Measurements from ENCODE around the gene SAYSD1.
"Not testable (repeated sequence)": the region's sequence is repeated elsewhere in the genome, so short reads cannot be mapped to it uniquely, and the experiment has no call there.

The SAYSD1 gene

GRCh38 chr6:39134761-39135160 is 19.8 kb upstream of the SAYSD1 start:
- 28% methylated on average over 3 of the region's 3 CpGs for WGBS
- H3K4me3 ChIP-seq (ENCODE audit: insufficient read depth in 1 of 2, low read depth in 1 of 2, low read length in 2 of 2); H2BK12ac ChIP-seq (ENCODE audit: low read length in 2 of 2); H3K4me2 ChIP-seq (ENCODE audit: low read length, poor library complexity, severe bottlenecking); H3K4ac ChIP-seq (ENCODE audit: low read depth in 1 of 2, low read length in 2 of 2); H3K9ac ChIP-seq (ENCODE audit: low read length); H2BK5ac ChIP-seq (ENCODE audit: low read depth, low read length, poor library complexity, severe bottlenecking); H3K14ac ChIP-seq (ENCODE audit: low read length in 2 of 2); H3K18ac ChIP-seq (ENCODE audit: low read depth in 1 of 2, low read length in 2 of 2); H2AFZ ChIP-seq (ENCODE audit: low read depth, low read length); H3K36me3 ChIP-seq (ENCODE audit: control insufficient read depth in 1 of 2, insufficient read depth in 2 of 2, low read depth in 1 of 2, low read length in 2 of 2); H3K4me1 ChIP-seq (ENCODE audit: control insufficient read depth, insufficient read depth, low read depth, low read length); H2BK15ac ChIP-seq (ENCODE audit: low read depth, poor library complexity, severe bottlenecking); H4K8ac ChIP-seq (ENCODE audit: low read length); DNase-seq; H2AK5ac ChIP-seq (ENCODE audit: low read length, severe bottlenecking); H4K91ac ChIP-seq (ENCODE audit: low read length); H3K23ac ChIP-seq (ENCODE audit: low read length in 2 of 2); H3K79me1 ChIP-seq (replicated peaks; ENCODE audit: low read length, poor library complexity, severe bottlenecking); H3K27me3 ChIP-seq (ENCODE audit: control insufficient read depth in 1 of 2, insufficient read depth in 1 of 2, low read length in 2 of 2); H2BK120ac ChIP-seq (ENCODE audit: low read depth, low read length); H3K27ac ChIP-seq (ENCODE audit: low read length, poor library complexity, severe bottlenecking): not testable (repeated sequence)
- H3K9me3 ChIP-seq (ENCODE audit: control insufficient read depth, low read length) = peaks cover 17% of the 10 kb centered on the region

- Histone ChIP-seq H2BK15ac (ENCODE audit: low read depth, poor library complexity, severe bottlenecking) (no peak overlapping the region), H3K18ac (ENCODE audit: low read depth in 1 of 2, low read length in 2 of 2) (no peak overlapping the region), H2AFZ (ENCODE audit: low read depth, low read length) (no peak overlapping the region), H2BK12ac (ENCODE audit: low read length in 2 of 2) (no peak overlapping the region), H2BK120ac (ENCODE audit: low read depth, low read length) (no peak overlapping the region), H3K14ac (ENCODE audit: low read length in 2 of 2) (no peak overlapping the region), H3K4ac (ENCODE audit: low read depth in 1 of 2, low read length in 2 of 2) (no peak overlapping the region), H4K91ac (ENCODE audit: low read length) (no peak overlapping the region), H3K4me2 (ENCODE audit: low read length, poor library complexity, severe bottlenecking) (no peak overlapping the region), H3K36me3 (ENCODE audit: control insufficient read depth in 1 of 2, insufficient read depth in 2 of 2, low read depth in 1 of 2, low read length in 2 of 2) (no peaks in the 10 kb centered on the region), H3K9ac (ENCODE audit: low read length) (peak overlapping the region; percentile 60), H3K4me1 (ENCODE audit: control insufficient read depth, insufficient read depth, low read depth, low read length) (no peaks in the 10 kb centered on the region), H2AK5ac (ENCODE audit: low read length, severe bottlenecking) (no peak overlapping the region), H4K8ac (ENCODE audit: low read length) (no peak overlapping the region), H3K9me3 (ENCODE audit: control insufficient read depth, low read length) (no peaks in the 10 kb centered on the region), H3K79me1 (replicated peaks; ENCODE audit: low read length, poor library complexity, severe bottlenecking) (no peaks in the 10 kb centered on the region), H3K27me3 (ENCODE audit: control insufficient read depth in 1 of 2, insufficient read depth in 1 of 2, low read length in 2 of 2) (no peaks in the 10 kb centered on the region), H3K4me3 (ENCODE audit: insufficient read depth in 1 of 2, low read depth in 1 of 2, low read length in 2 of 2) (no peak overlapping the region), H3K27ac (ENCODE audit: low read length, poor library complexity, severe bottlenecking) (no peak overlapping the region), H2BK5ac (ENCODE audit: low read depth, low read length, poor library complexity, severe bottlenecking) (no peak overlapping the region), H3K23ac (ENCODE audit: low read length in 2 of 2) (no peak overlapping the region)
- no peak for DNase-seq
- WGBS = 92% methylated on average over 1 of the region's 1 CpG
These were observed 15.7 kb upstream of the SAYSD1 start for GRCh38 chr6:39130691-39131090.

- Histone ChIP-seq H3K14ac (ENCODE audit: low read length in 2 of 2) (no peak overlapping the region), H2BK5ac (ENCODE audit: low read depth, low read length, poor library complexity, severe bottlenecking) (no peak overlapping the region), H3K23ac (ENCODE audit: low read length in 2 of 2) (no peak overlapping the region), H3K4ac (ENCODE audit: low read depth in 1 of 2, low read length in 2 of 2) (no peak overlapping the region), H2BK120ac (ENCODE audit: low read depth, low read length) (no peak overlapping the region), H2AFZ (ENCODE audit: low read depth, low read length) (no peak overlapping the region), H4K91ac (ENCODE audit: low read length) (no peak overlapping the region), H4K8ac (ENCODE audit: low read length) (no peak overlapping the region), H3K79me1 (replicated peaks; ENCODE audit: low read length, poor library complexity, severe bottlenecking) (no peaks in the 10 kb centered on the region), H3K9me3 (ENCODE audit: control insufficient read depth, low read length) (no peaks in the 10 kb centered on the region), H3K4me1 (ENCODE audit: control insufficient read depth, insufficient read depth, low read depth, low read length) (no peaks in the 10 kb centered on the region), H3K4me3 (ENCODE audit: insufficient read depth in 1 of 2, low read depth in 1 of 2, low read length in 2 of 2) (peak overlapping the region in 1 of 2 experiments; percentile 32), H2BK12ac (ENCODE audit: low read length in 2 of 2) (no peak overlapping the region), H3K4me2 (ENCODE audit: low read length, poor library complexity, severe bottlenecking) (no peak overlapping the region), H3K27ac (ENCODE audit: low read length, poor library complexity, severe bottlenecking) (no peak overlapping the region), H3K27me3 (ENCODE audit: control insufficient read depth in 1 of 2, insufficient read depth in 1 of 2, low read length in 2 of 2) (peaks cover 0 to 4% of the 10 kb centered on the region in 2 experiments), H2BK15ac (ENCODE audit: low read depth, poor library complexity, severe bottlenecking) (no peak overlapping the region), H2AK5ac (ENCODE audit: low read length, severe bottlenecking) (no peak overlapping the region), H3K9ac (ENCODE audit: low read length) (peak overlapping the region; percentile 57), H3K18ac (ENCODE audit: low read depth in 1 of 2, low read length in 2 of 2) (no peak overlapping the region), H3K36me3 (ENCODE audit: control insufficient read depth in 1 of 2, insufficient read depth in 2 of 2, low read depth in 1 of 2, low read length in 2 of 2) (no peaks in the 10 kb centered on the region)
- no peak for DNase-seq
These were observed 13.8 kb upstream of the SAYSD1 start for GRCh38 chr6:39128832-39129231.

- Histone ChIP-seq H3K27ac (ENCODE audit: low read length, poor library complexity, severe bottlenecking) (no peak overlapping the region), H3K36me3 (ENCODE audit: control insufficient read depth in 1 of 2, insufficient read depth in 2 of 2, low read depth in 1 of 2, low read length in 2 of 2) (no peaks in the 10 kb centered on the region), H3K14ac (ENCODE audit: low read length in 2 of 2) (no peak overlapping the region), H2BK5ac (ENCODE audit: low read depth, low read length, poor library complexity, severe bottlenecking) (no peak overlapping the region), H3K18ac (ENCODE audit: low read depth in 1 of 2, low read length in 2 of 2) (no peak overlapping the region), H3K4ac (ENCODE audit: low read depth in 1 of 2, low read length in 2 of 2) (no peak overlapping the region), H3K23ac (ENCODE audit: low read length in 2 of 2) (no peak overlapping the region), H3K27me3 (ENCODE audit: control insufficient read depth in 1 of 2, insufficient read depth in 1 of 2, low read length in 2 of 2) (peaks cover 0 to 4% of the 10 kb centered on the region in 2 experiments), H2AK5ac (ENCODE audit: low read length, severe bottlenecking) (no peak overlapping the region), H2BK15ac (ENCODE audit: low read depth, poor library complexity, severe bottlenecking) (no peak overlapping the region), H4K8ac (ENCODE audit: low read length) (no peak overlapping the region), H2AFZ (ENCODE audit: low read depth, low read length) (no peak overlapping the region), H2BK120ac (ENCODE audit: low read depth, low read length) (no peak overlapping the region), H3K79me1 (replicated peaks; ENCODE audit: low read length, poor library complexity, severe bottlenecking) (no peaks in the 10 kb centered on the region), H3K9ac (ENCODE audit: low read length) (peak overlapping the region; percentile 48), H2BK12ac (ENCODE audit: low read length in 2 of 2) (no peak overlapping the region), H3K4me2 (ENCODE audit: low read length, poor library complexity, severe bottlenecking) (no peak overlapping the region), H3K9me3 (ENCODE audit: control insufficient read depth, low read length) (no peaks in the 10 kb centered on the region), H3K4me3 (ENCODE audit: insufficient read depth in 1 of 2, low read depth in 1 of 2, low read length in 2 of 2) (peak overlapping the region in 1 of 2 experiments; percentile 32), H3K4me1 (ENCODE audit: control insufficient read depth, insufficient read depth, low read depth, low read length) (no peaks in the 10 kb centered on the region), H4K91ac (ENCODE audit: low read length) (no peak overlapping the region)
- DNase-seq = no peak
- WGBS = 88% methylated on average over 1 of the region's 3 CpGs
These were observed 13.1 kb upstream of the SAYSD1 start for GRCh38 chr6:39128106-39128505.
